Fibroblast of mammary gland (primary cell): ENCODE data around the gene ACAD10.
"Not testable (repeated sequence)": the region's sequence is repeated elsewhere in the genome, so short reads cannot be mapped to it uniquely, and the experiment has no call there.

Experiments
- DNase-seq: peaks from one replicate; pipeline ENCODE4 v3.0.0-alpha.2; 2010; ENCODE audit warnings: low read depth
- H3K4me3 ChIP-seq: 2 replicates; pipeline ENCODE4 v1.5.1; 2011; ENCODE audit warnings: low read depth, mild to moderate bottlenecking, low read length, moderate library complexity; ENCODE audit not compliant: control insufficient read depth
- CTCF ChIP-seq: conservative IDR thresholded peaks from 2 replicates; pipeline ENCODE4 v1.5.1; 2011; ENCODE audit warnings: low read depth, low read length, inconsistent platforms; ENCODE audit not compliant: control insufficient read depth, insufficient read depth

The ACAD10 gene

GRCh38 chr12:111645433-111645832 is 40.4 kb upstream of the ACAD10 start:
- TF ChIP-seq CTCF = no peak
- DNase-seq = no peak
- H3K4me3 ChIP-seq = no peak overlapping the region

DNA sequence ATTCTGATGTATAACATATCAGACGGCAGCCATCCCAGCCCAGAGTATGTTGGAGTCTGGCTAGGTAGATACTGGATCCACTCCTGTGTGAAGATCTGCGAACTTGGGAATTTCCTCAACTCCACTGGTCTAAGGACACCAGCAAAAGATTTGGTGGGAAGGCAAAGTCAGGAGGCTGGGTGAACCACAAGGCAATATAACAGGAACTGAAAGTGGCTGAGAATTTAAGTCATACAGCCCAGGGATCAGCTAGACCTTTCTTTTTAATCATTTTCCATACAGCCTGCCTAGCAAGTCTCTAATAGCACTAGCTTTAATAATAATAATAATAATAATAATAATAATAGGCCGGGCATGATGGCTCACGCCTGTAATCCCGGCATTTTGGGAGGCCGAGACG is 34.9 kb upstream of the ACAD10 start:
- TF ChIP-seq CTCF = no peak
- H3K4me3 ChIP-seq = no peak overlapping the region
- no peak for DNase-seq

DNA sequence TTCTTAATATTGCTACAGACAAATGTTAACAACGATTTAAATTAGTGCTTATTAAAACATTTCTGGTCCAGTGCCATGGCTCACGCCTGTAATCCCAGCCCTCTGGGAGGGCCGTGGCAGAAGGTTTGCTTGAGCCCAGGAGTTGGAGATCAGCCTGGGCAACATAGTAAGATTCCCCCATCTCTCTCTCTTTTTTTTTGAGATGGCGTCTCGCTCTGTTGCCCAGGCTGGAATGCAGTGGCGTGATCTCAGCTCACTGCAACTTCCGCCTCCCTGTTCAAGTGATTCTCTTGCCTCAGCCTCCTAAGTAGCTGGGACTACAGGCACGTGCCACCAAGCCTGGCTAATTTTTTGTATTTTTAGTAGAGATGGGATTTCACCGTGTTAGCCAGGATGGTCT is 33.3 kb upstream of the ACAD10 start:
- not testable (repeated sequence) for H3K4me3 ChIP-seq, DNase-seq

DNA sequence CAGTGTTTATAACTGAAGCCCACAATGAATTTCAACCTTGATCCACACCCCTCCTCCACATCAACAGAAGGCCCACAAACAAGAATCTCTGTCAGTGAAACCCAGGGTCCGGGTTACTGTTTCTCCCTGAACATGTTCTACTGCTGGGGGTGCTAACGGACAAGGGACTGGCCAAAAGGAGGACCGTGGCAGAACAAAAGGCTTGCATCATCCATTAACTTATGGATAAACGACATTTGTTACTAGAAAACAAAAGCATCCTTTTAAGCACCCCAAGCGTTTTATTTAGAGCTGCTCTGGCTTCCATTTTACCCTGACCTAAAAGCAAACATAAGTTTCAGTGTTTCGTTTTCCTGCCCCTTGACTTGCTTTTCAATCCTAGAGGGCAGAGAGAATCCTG is 32.3 kb upstream of the ACAD10 start:
- DNase-seq = no peak
- H3K4me3 ChIP-seq = no peak overlapping the region
- no peak for TF ChIP-seq CTCF

DNA sequence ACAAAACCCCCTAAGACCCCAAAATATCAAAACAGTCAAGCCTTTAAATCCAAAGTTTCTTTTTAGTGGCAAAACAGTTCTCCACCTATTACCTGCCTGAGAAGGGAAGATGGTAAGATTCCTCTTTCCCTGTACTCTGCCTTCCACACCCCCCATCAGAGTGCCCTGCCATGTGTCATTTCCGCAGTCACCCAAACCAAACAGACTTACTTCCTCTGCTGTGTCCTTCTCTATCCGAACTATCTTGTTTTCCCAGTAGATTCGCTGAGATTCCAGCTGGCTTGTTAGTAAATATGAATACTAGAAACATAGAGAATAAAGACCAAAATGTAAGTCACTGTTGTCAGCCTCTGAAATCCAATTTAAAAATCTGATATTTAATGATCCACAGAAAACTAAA is 30.5 kb upstream of the ACAD10 start:
- H3K4me3 ChIP-seq = no peak overlapping the region
- TF ChIP-seq CTCF = no peak
- no peak for DNase-seq

DNA sequence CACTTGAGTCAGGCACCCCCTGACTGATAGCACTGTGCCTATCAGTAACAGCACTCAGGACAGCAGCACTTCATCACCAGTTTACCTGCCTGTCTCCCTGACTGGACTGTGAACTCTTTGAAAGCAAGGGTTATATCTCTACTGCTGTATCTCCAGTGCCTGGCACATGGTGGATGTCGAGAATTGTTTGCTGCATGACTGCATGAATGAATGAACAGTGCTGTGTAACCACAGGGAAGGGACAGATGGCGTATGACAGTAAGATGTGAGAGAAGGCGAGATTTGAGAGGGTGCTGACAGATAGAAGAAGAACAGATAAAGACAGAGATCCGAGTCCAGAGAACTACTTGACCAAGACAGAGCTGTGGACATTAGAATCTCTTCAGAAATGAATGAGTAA is 29.8 kb upstream of the ACAD10 start:
- TF ChIP-seq CTCF = no peak
- no peak overlapping the region for H3K4me3 ChIP-seq
- DNase-seq = no peak

DNA sequence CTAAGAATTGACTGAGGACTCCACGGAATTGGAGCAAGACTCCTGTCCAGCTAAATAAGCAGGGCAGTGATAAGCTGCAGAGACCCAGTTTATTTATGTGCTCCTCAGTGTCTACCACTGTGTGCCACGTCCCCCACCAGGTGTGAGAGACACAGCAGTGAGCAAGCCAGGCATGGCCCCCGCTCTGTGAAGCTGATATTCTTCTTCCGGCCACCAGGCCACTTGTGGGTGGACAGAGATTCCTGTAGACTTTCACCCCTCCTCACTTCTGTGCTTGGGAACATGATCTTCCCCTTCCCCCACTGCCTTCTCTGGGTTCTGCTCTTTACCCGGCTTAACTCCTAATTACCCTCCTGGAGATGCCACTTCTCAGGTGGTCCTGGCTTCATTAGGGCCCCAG is 21.4 kb upstream of the ACAD10 start:
- no peak overlapping the region for H3K4me3 ChIP-seq
- no peak for TF ChIP-seq CTCF
- no peak for DNase-seq
